WTC11 (cell line): ENCODE data around the gene TNRC6C. TPM values are rescaled to one million over a fixed set of nuclear protein-coding genes. Genes with fewer than 3 reads are reported as not detected.

Source experiments
- CREB1 ChIP-seq: sonication (generic); formaldehyde crosslinking; IDR thresholded peaks from 2 replicates; pipeline ENCODE4 v1.8.0; 2023; ENCODE audit warnings: mild to moderate bottlenecking, missing genetic modification reagents
- CREM ChIP-seq: sonication (generic); formaldehyde crosslinking; IDR thresholded peaks from 2 replicates; pipeline ENCODE4 v1.8.1; 2022; ENCODE audit warnings: mild to moderate bottlenecking, missing genetic modification reagents, moderate library complexity
- E2F4 ChIP-seq: sonication (generic); formaldehyde crosslinking; IDR thresholded peaks from 2 replicates; pipeline ENCODE4 v1.8.1; 2022; ENCODE audit warnings: low read depth, mild to moderate bottlenecking, moderate library complexity, missing genetic modification reagents, borderline replicate concordance
- ETV6 ChIP-seq: sonication (generic); formaldehyde crosslinking; IDR thresholded peaks from 2 replicates; pipeline ENCODE4 v1.8.1; 2022; ENCODE audit warnings: mild to moderate bottlenecking, missing genetic modification reagents
- FOXP1 ChIP-seq: sonication (generic); formaldehyde crosslinking; IDR thresholded peaks from 2 replicates; pipeline ENCODE4 v1.8.0; 2022; ENCODE audit warnings: missing genetic modification reagents, mild to moderate bottlenecking, moderate library complexity, borderline replicate concordance
- MXD4 ChIP-seq: fragments of 250-450 bp; sonication (Bioruptor Pico); IDR thresholded peaks from 2 replicates; pipeline ENCODE4 v1.8.0; 2021; ENCODE audit warnings: mild to moderate bottlenecking, moderate library complexity, borderline replicate concordance
- OVOL2 ChIP-seq: fragments of 250-450 bp; sonication (Bioruptor Pico); IDR thresholded peaks from 2 replicates; pipeline ENCODE4 v1.9.0; 2021; ENCODE audit warnings: mild to moderate bottlenecking, borderline replicate concordance
- SOX15 ChIP-seq: fragments of 250-450 bp; sonication (Bioruptor Pico); IDR thresholded peaks from 2 replicates; pipeline ENCODE4 v1.9.0; 2021; ENCODE audit warnings: mild to moderate bottlenecking
- TEAD1 ChIP-seq: sonication (generic); formaldehyde crosslinking; IDR thresholded peaks from 2 replicates; pipeline ENCODE4 v1.8.0; 2022; ENCODE audit warnings: mild to moderate bottlenecking, missing genetic modification reagents
- TEAD4 ChIP-seq: sonication (generic); formaldehyde crosslinking; IDR thresholded peaks from 2 replicates; pipeline ENCODE4 v1.8.0; 2022; ENCODE audit warnings: mild to moderate bottlenecking, missing genetic modification reagents
- TP53 ChIP-seq: sonication (generic); formaldehyde crosslinking; IDR thresholded peaks from 2 replicates; pipeline ENCODE4 v1.8.1; 2023; ENCODE audit warnings: mild to moderate bottlenecking, missing genetic modification reagents
- ZNF416 ChIP-seq: fragments of 250-450 bp; sonication (Bioruptor Pico); IDR thresholded peaks from 2 replicates; pipeline ENCODE4 v1.9.0; 2021; ENCODE audit warnings: mild to moderate bottlenecking, inconsistent platforms
- ZNF532 ChIP-seq: fragments of 250-450 bp; sonication (Bioruptor Pico); IDR thresholded peaks from 2 replicates; pipeline ENCODE4 v1.9.0; 2021; ENCODE audit warnings: mild to moderate bottlenecking, borderline replicate concordance
- ZSCAN18 ChIP-seq: fragments of 250-450 bp; sonication (Bioruptor Pico); IDR thresholded peaks from 2 replicates; pipeline ENCODE4 v2.1.2; 2022; ENCODE audit warnings: mild to moderate bottlenecking, moderate library complexity
- total RNA-seq: library from RNA; stranded (reverse); gene quantifications from 3 replicates; pipeline ENCODE4 v1.2.3, GENCODE V29; 2021
- TF ChIP-seq, protein P1 (sequence below): sonication (generic); formaldehyde crosslinking; IDR thresholded peaks from 2 replicates; pipeline ENCODE4 v1.8.0; 2022; ENCODE audit warnings: mild to moderate bottlenecking, missing genetic modification reagents
- TF ChIP-seq, protein P2 (sequence below): fragments of 250-450 bp; sonication (Bioruptor Pico); conservative IDR thresholded peaks from 2 replicates; pipeline ENCODE4 v1.9.0; 2021; ENCODE audit warnings: mild to moderate bottlenecking
- TF ChIP-seq, protein P3 (sequence below): fragments of 250-450 bp; sonication (Bioruptor Pico); IDR thresholded peaks from 2 replicates; pipeline ENCODE4 v1.9.0; 2021; ENCODE audit warnings: mild to moderate bottlenecking

TNRC6C gene
- total RNA-seq, 1 experiment from 2014 or later, result 52.3 TPM

DNA sequence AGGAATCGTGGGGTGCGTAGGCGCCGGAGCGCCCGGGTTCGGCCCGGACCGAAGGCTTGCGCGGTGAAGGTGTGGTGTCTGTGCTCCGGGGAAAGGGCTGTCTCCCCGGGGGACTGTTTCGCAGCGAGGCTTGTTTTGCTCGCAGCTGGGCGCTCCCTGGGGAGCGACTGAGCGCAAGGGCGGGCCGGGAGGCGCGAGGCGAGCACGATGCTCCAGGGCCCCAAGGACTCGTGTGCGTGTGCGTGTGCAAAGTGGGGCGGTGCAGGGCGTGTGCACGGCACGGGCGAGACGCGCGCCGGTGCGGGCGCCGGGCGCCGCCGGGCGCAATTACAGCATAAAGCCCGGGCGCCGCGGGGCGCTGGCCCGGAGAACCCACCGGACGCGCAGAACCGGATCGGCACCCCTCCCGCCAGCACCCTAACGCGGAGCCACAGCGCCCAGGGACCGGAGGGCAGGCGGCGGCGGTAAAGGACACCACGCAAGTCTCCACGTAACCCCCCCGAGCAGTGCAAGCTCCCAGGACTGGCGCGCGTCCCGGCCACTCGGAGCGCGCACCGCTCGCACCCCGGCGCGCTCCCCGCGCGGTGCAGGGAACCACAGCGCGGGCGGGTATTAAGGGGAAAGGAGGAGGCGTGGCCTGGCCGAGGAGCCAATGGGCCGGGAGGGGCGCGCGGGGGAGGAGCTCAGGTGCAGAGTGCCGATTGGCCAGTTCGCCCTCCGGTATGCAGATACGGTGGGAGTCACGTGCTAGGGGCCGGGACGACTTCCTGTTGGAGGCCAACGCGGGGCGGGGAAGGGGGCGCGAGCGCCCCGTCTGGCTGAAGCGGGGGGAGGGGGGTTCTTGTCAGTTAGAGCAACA, at the start of gene TNRC6C (continued):
- TF ChIP-seq ZSCAN18 (no peak), SOX15 (peak; percentile 75; the same call in 1 of the 2 replicates), CREM (CRISPR knock-in tag) (peak; percentile 66; the same call in 1 of the 2 replicates), E2F4 (CRISPR knock-in tag) (no peak), TEAD4 (no peak), MXD4 (CRISPR knock-in tag) (no peak), OVOL2 (peak; percentile 99), CREB1 (0 out of 2 replicates have a peak, but pooled peaks have one; percentile 69), FOXP1 (CRISPR knock-in tag) (peak; percentile 67; the same call in 1 of the 2 replicates), ZNF532 (CRISPR knock-in tag) (no peak), TP53 (CRISPR knock-in tag) (peak; percentile 84; the same call in 1 of the 2 replicates), TEAD1 (CRISPR knock-in tag) (peak; percentile 76), ETV6 (peak; percentile 78), ZNF416 (CRISPR knock-in tag) (peak; percentile 95; the same call in 1 of the 2 replicates)
- TF ChIP-seq, protein P1, sequence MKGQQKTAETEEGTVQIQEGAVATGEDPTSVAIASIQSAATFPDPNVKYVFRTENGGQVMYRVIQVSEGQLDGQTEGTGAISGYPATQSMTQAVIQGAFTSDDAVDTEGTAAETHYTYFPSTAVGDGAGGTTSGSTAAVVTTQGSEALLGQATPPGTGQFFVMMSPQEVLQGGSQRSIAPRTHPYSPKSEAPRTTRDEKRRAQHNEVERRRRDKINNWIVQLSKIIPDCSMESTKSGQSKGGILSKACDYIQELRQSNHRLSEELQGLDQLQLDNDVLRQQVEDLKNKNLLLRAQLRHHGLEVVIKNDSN (CRISPR knock-in tag), result peak; percentile 90
- TF ChIP-seq, protein P2, sequence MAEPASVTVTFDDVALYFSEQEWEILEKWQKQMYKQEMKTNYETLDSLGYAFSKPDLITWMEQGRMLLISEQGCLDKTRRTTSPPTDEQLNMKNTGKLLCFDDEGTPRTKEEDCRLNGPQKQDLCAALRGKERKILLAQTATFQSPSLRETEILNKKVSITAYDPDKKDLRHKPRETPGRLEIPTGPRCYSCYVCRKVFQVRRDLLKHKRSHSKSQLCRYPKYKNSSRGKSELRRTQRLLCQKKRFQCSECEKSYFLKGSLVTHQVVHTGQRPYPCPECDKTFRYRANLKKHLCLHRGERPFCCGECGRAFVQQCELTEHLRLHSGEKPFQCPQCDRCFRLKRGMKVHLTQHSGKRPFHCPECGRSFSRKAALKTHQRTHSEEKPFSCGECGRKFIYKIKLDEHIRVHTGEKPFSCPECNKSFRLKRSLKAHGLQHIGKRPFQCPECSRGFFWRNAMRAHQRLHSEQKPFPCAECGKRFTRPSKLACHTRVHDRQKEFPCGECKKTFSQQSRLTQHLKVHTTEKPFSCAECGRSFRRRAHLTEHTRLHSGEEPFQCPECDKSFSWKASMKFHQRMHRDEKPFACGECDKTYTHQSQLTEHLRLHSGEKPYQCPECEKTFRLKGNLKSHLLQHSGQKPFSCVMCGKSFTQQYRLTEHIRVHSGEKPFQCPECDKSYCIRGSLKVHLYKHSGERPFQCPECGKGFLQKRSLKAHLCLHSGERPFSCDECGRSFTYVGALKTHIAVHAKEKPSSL (CRISPR knock-in tag), result no peak
- TF ChIP-seq, protein P3, sequence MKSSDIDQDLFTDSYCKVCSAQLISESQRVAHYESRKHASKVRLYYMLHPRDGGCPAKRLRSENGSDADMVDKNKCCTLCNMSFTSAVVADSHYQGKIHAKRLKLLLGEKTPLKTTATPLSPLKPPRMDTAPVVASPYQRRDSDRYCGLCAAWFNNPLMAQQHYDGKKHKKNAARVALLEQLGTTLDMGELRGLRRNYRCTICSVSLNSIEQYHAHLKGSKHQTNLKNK, result peak; percentile 99
